SJSA1 (cell line): ENCODE data around the gene HAAO. TPM values are rescaled to one million over a fixed set of nuclear protein-coding genes. Genes with fewer than 3 reads are reported as not detected.

Source experiments
- DNase-seq, 2 experiments: peaks; one replicate each; pipeline ENCODE4 v3.0.0-alpha.2; 2015 to 2020; ENCODE audit warnings: low spot score in 2 of 2, low read depth in 1 of 2
- H3K27ac ChIP-seq: fragments of 250-450 bp; sonication (Bioruptor Pico); 2 replicates; pipeline ENCODE4 v1.5.1; 2020; ENCODE audit warnings: mild to moderate bottlenecking, moderate library complexity
- H3K27me3 ChIP-seq: fragments of 250-450 bp; sonication (Bioruptor Pico); replicated peaks from 2 replicates; pipeline ENCODE4 v1.5.1; 2020; ENCODE audit warnings: mild to moderate bottlenecking, moderate library complexity
- H3K36me3 ChIP-seq: fragments of 250-450 bp; sonication (Bioruptor Pico); 2 replicates; pipeline ENCODE4 v1.5.1; 2020; ENCODE audit warnings: mild to moderate bottlenecking
- H3K4me1 ChIP-seq: fragments of 250-450 bp; sonication (Bioruptor Pico); replicated peaks from 2 replicates; pipeline ENCODE4 v1.6.1; 2021; ENCODE audit warnings: mild to moderate bottlenecking
- H3K4me3 ChIP-seq: fragments of 250-450 bp; sonication (Bioruptor Pico); 2 replicates; pipeline ENCODE4 v1.5.1; 2020; ENCODE audit warnings: mild to moderate bottlenecking
- H3K9me3 ChIP-seq: fragments of 250-450 bp; sonication (Bioruptor Pico); replicated peaks from 2 replicates; pipeline ENCODE4 v1.5.1; 2020; ENCODE audit warnings: mild to moderate bottlenecking
- total RNA-seq: library from RNA; depleted of rRNA; stranded (reverse); fragments of >200 nt; shearing (Covaris generic); gene quantifications from 2 replicates; pipeline ENCODE4 v1.2.3, GENCODE V29; 2014

The HAAO gene
- total RNA-seq, 1 experiment from 2014 or later = not detected

DNA sequence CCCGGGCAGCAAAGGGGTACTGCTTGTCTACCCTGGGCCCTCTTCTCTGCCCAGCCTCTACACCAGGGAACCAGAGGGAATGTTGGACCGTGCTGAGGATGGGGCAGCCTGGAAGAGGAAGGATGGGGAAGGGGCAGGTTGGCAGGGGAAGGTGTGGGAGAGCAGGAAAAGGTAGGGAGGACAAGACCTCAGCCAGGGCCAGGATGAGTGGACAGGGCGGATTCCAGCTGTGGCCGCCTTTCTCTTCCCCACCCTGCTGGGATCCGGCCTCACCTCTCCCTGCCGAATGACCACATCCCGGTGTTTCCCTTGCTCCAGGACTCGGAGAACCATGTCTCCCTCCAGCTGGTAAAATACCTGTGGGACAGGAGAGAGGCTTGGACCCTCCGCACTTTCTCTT is 8.9 kb downstream of the HAAO start:
- Histone ChIP-seq H3K4me1 (peaks cover 4% of the 10 kb centered on the region; the same call in 1 of the 2 replicates), H3K27me3 (no peaks in the 10 kb centered on the region), H3K4me3 (no peak overlapping the region), H3K36me3 (no peaks in the 10 kb centered on the region), H3K27ac (no peak overlapping the region), H3K9me3 (no peaks in the 10 kb centered on the region)
- no peak for DNase-seq

DNA sequence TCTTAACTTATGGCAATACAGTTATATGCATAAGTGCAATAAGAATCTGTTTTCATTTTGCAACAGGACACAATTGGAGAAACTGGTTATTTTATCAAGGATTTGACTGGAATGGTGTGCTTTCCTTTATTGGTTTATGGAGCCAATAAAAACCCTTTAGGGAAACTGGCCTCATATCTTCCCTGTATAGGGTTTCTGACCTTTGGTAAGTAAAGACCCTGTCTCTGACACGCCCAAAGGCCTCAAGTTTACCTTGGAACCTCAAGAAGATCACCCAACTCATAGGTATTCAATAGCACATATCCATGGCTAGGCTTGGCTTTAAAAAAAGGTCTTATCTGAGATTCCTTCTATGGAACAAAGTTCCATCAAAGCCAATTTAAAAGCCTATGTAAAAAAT is 11.2 kb downstream of the HAAO start:
- H3K9me3 ChIP-seq = no peaks in the 10 kb centered on the region
- no peak overlapping the region for H3K27ac ChIP-seq
- no peaks in the 10 kb centered on the region for H3K36me3 ChIP-seq
- no peaks in the 10 kb centered on the region for H3K27me3 ChIP-seq
- peaks cover 7% of the 10 kb centered on the region; the same call in 1 of the 2 replicates for H3K4me1 ChIP-seq
- no peak for DNase-seq
- no peak overlapping the region for H3K4me3 ChIP-seq

DNA sequence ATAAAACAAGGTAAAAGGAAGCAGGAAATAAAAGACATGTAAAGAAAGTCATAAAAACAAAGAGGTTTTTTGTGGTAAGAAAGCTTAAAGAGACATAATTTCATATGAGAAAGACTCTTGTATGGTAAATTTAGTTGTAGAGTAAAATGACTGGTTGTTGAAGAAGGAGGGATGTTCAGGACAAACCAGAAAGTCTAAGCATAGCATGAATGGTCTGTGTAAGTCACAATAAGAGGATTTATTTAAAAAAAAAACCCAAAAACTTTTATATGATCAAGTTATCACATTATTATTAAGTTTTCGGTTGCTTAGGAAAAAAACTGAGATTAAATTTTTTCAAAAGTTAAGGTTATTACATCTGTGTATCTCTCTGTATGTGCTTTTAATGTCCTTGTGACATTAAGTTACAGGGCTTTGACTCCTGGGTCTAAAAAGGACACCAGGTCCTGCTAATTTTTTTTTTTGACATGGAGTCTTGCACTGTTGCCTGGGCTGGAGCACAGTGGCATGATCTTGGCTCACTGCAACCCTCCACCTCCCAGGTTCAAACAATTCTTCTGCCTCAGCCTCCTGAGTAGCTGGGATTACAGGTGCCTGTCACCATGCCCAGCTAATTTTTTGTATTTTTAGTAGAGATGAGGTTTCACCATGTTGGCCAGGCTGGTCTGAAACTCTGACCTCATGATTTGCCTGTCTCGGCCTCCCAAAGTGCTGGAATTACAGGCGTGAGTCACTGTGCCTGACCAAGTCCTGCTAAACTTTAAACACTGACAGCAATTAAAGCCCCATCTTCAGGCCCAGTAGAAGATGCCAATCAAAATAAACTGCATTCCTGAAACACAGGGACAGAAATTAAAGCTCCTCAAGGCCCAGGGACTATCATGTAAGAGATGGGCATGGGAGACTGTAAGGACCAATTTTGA is 14.2 kb downstream of the HAAO start:
- Histone ChIP-seq H3K4me1 (peaks cover 7% of the 10 kb centered on the region; the same call in 1 of the 2 replicates), H3K9me3 (no peaks in the 10 kb centered on the region), H3K4me3 (no peak overlapping the region), H3K27me3 (no peaks in the 10 kb centered on the region), H3K27ac (no peak overlapping the region), H3K36me3 (no peaks in the 10 kb centered on the region)
- DNase-seq = peak in 1 of 2 experiments; percentile 19

DNA sequence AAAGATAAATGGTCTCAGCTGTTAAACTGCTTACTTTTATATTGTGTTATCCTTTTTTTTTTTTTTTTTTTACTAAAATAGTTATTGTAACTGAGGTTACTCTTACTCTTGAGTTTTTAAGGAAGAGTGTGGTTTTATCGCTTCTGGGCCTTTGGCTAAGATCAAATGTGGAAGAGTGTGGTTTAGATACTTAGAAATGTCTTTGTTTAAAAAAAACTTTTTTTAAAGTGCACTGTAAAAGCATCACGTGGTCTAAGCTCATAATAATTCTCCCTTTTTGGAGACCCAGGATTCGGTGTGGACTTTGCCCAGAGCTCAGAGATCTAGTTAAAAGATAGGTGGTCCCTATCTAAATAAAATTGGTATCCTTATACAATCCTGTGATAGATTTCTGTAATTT is 16.6 kb downstream of the HAAO start:
- Histone ChIP-seq H3K4me1 (peaks cover 7% of the 10 kb centered on the region; the same call in 1 of the 2 replicates), H3K9me3 (no peaks in the 10 kb centered on the region), H3K27ac (no peak overlapping the region), H3K36me3 (no peaks in the 10 kb centered on the region), H3K4me3 (no peak overlapping the region), H3K27me3 (no peaks in the 10 kb centered on the region)
- DNase-seq = no peak

DNA sequence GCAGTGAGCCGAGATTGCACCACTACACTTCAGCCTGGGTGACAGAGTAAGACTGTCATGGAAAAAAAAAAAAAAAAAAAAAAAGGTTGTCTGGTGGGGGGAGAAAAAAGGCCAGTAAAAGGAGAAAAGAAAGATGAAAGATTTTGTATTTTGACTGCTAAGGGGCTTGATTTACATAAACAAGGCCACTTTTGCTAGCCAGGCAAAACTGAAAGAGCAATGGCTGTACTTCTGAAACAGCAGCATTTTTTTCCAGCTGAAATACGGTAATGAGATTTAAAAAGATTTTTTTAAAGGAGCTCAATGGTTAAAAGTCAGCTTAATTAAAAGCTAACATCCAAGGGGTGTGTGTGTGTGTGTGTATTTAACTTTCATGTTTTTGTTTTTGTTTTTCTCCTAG is 17.2 kb downstream of the HAAO start:
- no peaks in the 10 kb centered on the region for H3K36me3 ChIP-seq
- H3K27me3 ChIP-seq = no peaks in the 10 kb centered on the region
- peaks cover 7% of the 10 kb centered on the region; the same call in 1 of the 2 replicates for H3K4me1 ChIP-seq
- no peak overlapping the region for H3K4me3 ChIP-seq
- no peak overlapping the region for H3K27ac ChIP-seq
- no peaks in the 10 kb centered on the region for H3K9me3 ChIP-seq
- DNase-seq = no peak

DNA sequence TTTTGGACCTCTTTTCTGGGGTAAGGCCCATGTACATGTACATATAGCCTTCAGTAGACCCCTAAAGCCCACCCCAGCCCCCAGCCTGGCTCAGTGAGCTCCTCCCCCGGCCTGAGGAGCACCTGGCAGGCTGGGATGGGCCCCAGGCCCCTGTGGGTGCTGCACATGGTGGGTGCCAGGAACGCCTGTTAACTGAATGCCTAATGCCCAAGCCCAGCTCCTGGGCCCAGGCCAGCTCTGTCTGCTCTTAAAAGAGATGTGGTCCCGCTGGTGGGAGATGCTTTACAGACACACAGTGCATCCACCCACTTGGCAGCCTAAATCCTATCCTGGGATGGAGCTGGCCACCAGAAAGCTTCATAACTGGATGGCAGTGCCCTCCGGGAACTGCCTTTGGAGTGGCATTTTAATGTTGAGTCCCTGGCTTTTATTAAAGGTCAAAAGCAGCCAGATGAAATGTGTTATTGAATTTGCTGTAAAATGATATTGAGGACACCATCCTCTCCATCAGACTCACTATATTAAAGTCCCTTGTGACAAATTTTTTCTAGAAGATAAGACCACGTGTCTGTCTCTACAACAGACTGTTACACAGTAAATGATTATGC is 20.7 kb downstream of the HAAO start:
- H3K9me3 ChIP-seq = no peaks in the 10 kb centered on the region
- peak in 1 of 2 experiments; percentile 28 for DNase-seq
- no peak overlapping the region for H3K27ac ChIP-seq
- no peaks in the 10 kb centered on the region for H3K27me3 ChIP-seq
- H3K4me1 ChIP-seq = no peaks in the 10 kb centered on the region
- no peaks in the 10 kb centered on the region for H3K36me3 ChIP-seq
- no peak overlapping the region for H3K4me3 ChIP-seq

DNA sequence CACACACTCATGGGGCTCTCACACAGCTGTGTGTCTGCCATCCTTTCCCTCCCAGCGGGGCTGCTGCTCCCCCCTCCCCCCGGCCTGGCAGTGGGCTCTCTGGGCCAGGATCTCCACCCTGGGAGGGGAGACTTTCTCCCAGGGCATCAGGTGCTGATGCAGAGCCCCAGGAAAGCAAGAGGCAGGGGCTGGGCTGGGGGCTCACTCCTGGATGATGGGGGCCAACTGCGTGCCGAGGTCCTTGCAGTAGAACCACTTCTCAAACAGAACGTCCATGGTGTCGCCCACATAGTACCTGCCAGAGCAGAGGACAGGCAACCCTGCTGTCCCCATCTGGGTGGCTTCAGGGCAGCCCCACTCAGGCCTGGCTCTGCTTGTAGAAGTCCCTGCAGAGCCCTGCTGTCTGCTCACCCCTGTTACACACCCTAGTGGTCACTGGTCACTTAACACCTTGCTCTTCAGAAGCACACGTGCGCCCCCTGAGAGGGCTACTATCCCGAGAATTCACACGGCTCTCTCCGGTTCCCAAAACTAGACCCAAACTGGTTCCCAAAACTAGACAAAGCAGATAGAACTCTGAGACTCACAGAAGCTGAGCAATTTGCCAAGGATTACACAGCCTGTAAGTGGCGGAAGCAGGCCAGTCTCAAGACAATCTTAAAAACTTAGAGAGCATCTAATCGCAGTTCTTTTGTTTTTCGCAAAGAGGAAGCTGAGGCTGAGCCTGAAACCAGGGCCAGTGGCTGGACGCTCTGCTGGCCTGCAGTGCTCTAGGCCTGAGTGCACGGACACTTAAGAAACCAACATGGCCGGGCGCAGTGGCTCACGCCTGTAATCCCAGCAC is 21.9 kb downstream of the HAAO start:
- H3K27me3 ChIP-seq = no peaks in the 10 kb centered on the region
- no peaks in the 10 kb centered on the region for H3K4me1 ChIP-seq
- peak in 1 of 2 experiments; percentile 15 for DNase-seq

DNA sequence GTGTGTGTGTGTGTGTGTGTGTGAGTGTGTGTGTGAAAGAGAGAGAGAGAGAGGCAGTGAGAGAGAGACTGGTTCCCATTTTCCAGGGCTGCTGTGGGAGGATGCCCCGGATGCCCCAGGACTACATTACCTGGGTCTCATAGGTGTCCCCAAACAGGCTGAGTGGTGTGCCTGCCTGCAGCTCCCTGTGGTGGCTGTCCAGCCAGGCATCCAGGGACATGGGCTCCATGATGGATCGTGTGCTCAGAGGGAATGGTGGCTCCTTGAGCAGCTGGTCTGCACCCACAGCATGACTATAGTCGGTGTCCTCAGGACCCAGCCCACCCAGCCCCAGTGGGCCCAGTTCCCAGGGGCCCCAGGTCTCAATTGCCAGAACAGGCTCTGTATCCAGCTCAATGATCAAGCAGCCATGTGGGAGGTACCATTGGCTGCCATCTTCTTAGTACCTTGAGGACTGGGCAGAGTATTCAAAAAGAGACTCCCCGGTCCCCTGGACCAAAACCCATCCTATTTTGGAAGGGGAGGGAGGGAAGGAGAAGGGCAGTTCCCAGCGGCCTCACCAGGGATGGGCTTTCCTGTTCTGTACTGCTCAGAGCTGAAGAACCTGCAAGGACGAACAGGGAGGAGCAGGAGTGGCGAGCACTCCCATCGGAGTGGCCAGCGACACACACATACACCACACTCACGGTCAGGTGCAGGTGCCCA is 22.6 kb downstream of the HAAO start:
- Histone ChIP-seq H3K9me3 (no peaks in the 10 kb centered on the region), H3K27ac (no peak overlapping the region), H3K4me3 (no peak overlapping the region), H3K27me3 (no peaks in the 10 kb centered on the region), H3K4me1 (no peaks in the 10 kb centered on the region), H3K36me3 (no peaks in the 10 kb centered on the region)
- no peak for DNase-seq

More for the DNA sequence above, 21.9 kb downstream of the HAAO start:
- Histone ChIP-seq H3K36me3 (no peaks in the 10 kb centered on the region), H3K4me3 (no peak overlapping the region), H3K27ac (no peak overlapping the region), H3K9me3 (no peaks in the 10 kb centered on the region)

DNA sequence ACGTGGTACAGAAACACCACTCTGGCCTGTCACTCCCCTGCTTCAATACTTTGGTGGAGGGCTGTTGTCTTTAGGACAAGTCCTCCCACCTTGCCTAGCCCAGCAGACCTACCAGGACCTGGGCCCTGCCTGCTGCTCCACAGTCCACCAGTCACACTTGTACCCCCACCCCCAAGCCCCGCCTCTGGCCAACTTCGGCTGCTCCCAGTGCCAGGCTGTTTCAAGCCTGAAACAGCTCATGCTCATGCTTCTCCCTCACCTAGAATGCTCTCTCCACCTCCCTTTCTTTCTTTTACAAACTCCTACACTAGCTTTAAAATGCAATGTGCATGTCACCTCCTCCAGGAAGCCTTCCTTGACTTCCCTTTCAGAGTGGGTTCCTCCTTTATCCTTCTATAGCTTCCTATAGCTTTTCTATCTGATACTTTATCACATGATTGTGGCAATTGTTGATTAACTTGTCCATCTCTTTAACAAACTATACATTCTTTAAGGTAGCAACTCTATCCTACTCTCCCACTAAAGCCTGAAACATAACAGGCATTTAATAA is 23.6 kb downstream of the HAAO start:
- no peaks in the 10 kb centered on the region for H3K9me3 ChIP-seq
- no peaks in the 10 kb centered on the region for H3K4me1 ChIP-seq
- no peak overlapping the region for H3K27ac ChIP-seq

DNA sequence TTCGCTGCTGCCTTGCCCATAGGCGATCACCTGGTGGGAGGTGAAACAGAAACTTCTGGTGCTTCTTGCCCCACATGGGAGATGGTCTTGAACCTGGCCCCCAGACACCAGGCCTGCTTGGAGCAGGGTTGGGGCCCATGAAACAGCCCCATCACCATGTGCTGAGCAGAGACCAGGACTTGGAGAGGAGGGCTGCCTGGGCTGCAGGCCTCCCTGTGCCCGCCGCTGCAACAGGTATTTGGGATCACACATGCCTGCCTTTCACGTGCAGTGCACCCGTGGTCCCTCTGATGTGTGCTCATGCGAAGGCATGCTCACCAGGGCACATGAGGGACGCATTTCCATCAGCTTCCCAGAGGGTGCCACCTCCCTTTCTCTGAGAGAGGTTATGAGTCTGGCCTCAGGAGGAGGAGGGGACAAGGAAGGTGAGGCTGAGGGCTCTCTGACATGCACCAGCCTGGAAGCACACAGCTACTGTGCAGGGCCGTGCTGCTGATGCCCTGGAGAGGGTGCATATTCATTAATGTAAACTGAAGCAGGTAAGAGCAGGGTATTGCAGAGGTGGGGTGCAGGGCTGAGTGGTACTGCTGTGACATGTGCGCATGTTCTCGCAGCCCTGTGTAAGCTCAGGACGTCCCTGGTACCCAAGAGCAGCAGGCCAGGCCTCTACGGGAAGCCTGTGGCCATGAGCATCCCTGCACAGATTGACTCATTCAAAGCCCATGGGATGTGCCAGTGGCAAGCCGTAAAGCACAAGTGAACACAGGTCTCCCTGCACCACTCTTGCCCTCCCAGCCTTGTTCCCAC is 24.3 kb downstream of the HAAO start:
- H3K36me3 ChIP-seq = no peaks in the 10 kb centered on the region
- no peaks in the 10 kb centered on the region for H3K9me3 ChIP-seq
- no peak overlapping the region for H3K27ac ChIP-seq
- H3K27me3 ChIP-seq = no peaks in the 10 kb centered on the region
- H3K4me1 ChIP-seq = no peaks in the 10 kb centered on the region
- no peak for DNase-seq
- H3K4me3 ChIP-seq = no peak overlapping the region

More for the DNA sequence above, 23.6 kb downstream of the HAAO start:
- Histone ChIP-seq H3K36me3 (no peaks in the 10 kb centered on the region), H3K27me3 (no peaks in the 10 kb centered on the region), H3K4me3 (no peak overlapping the region)
- DNase-seq = no peak

DNA sequence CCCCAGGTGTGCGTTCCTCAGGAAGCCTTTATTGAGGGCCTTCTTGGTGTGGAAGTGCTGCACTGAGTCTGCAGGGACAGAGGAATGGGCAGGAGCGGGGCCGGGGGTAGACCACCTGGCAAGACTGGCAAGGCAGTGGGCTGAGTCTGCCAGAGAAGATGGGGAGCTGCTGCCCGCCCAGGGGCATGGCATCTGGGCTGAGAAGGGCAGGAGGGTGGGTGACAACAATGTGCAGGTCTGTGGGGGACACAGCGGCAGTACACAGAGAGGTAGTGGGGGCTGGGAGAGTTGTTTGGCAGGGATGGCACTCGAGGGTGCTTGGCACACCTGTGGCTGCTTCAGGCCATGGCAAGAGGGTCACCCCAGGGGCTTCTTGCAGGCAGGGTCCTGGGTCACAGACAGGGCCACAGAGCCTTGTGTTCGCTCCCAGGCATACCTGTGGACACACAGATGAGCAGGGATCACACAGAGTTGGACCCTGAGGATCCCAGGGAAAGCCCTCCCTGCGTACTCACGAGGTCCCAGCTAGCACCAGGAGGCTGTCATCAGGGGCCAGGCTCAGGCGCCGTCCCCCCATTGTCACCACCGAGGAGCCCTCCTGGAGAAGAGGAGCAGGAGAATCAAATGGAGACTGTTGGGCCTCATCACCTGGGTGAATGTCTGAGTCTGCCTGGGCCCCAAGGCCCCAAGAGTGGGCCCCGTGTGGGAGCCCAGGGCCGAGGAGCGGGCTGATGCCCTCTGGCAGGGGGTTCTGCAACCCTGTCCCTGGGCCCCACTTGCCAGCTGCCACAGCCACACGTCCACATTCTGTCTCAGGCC is 25.1 kb downstream of the HAAO start:
- Histone ChIP-seq H3K4me3 (no peak overlapping the region), H3K4me1 (no peaks in the 10 kb centered on the region), H3K27ac (no peak overlapping the region), H3K36me3 (no peaks in the 10 kb centered on the region), H3K27me3 (no peaks in the 10 kb centered on the region), H3K9me3 (no peaks in the 10 kb centered on the region)
- no peak for DNase-seq

DNA sequence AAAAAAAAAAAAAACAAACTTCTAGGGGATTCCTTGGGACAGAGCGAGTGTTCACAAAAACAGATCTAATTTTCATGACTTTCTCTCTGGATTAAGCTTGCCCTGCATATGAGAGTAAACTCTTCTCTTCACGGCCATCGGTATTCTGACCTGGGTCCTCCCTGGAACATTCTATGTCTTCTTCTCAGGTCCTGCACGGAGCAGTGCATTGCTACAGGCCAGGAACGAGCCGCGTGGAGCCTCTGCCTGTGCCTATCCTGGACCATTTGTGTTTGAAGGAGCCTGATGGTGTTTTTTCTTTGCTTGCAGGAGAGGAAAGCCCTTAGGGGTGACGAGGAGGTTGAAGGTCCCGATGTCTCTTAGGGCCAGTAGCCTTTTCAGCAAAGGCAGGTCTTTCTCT is 26.7 kb downstream of the HAAO start:
- Histone ChIP-seq H3K4me3 (no peak overlapping the region), H3K27me3 (no peaks in the 10 kb centered on the region), H3K36me3 (no peaks in the 10 kb centered on the region), H3K4me1 (no peaks in the 10 kb centered on the region), H3K9me3 (no peaks in the 10 kb centered on the region), H3K27ac (no peak overlapping the region)
- DNase-seq = no peak
